ENCODE results near the gene ABTB2. TPM values are rescaled to one million over a fixed set of nuclear protein-coding genes. Genes with fewer than 3 reads are reported as not detected.

The ABTB2 gene
- total RNA-seq, 1 experiment from 2014 or later, result 1.2 TPM

GRCh38 chr11:34360046-34360445, 2.2 kb upstream of the ABTB2 start:
- no peak for DNase-seq (ENCODE audit: low spot score)

- DNase-seq (ENCODE audit: low spot score), result no peak
Observed at GRCh38 chr11:34359548-34359891, 1.7 kb upstream of the ABTB2 start.

- DNase-seq (ENCODE audit: low spot score), result peak; percentile 83
Observed at GRCh38 chr11:34358728-34359547, 1.1 kb upstream of the ABTB2 start.

GRCh38 chr11:34358258-34358727, 483 bp upstream of the ABTB2 start:
- peak; percentile 79 for DNase-seq (ENCODE audit: low spot score)

GRCh38 chr11:34356913-34357700, 703 bp downstream of the ABTB2 start:
- DNase-seq (ENCODE audit: low spot score), result no peak

GRCh38 chr11:34356576-34356912, 1.3 kb downstream of the ABTB2 start:
- DNase-seq (ENCODE audit: low spot score), result no peak

GRCh38 chr11:34356130-34356529, 1.7 kb downstream of the ABTB2 start:
- DNase-seq (ENCODE audit: low spot score), result no peak

- DNase-seq (ENCODE audit: low spot score), result no peak
Observed at GRCh38 chr11:34355726-34356125, 2.1 kb downstream of the ABTB2 start.

- no peak for DNase-seq (ENCODE audit: low spot score)
Observed at GRCh38 chr11:34354782-34355181, 3.0 kb downstream of the ABTB2 start.

- DNase-seq (ENCODE audit: low spot score), result no peak
Observed at GRCh38 chr11:34353881-34354280, 3.9 kb downstream of the ABTB2 start.

- no peak for DNase-seq (ENCODE audit: low spot score)
Observed at GRCh38 chr11:34351687-34352469, 5.9 kb downstream of the ABTB2 start.

GRCh38 chr11:34351051-34351450, 6.8 kb downstream of the ABTB2 start:
- DNase-seq (ENCODE audit: low spot score), result no peak

GRCh38 chr11:34349882-34350281, 7.9 kb downstream of the ABTB2 start:
- DNase-seq (ENCODE audit: low spot score), result no peak

- DNase-seq (ENCODE audit: low spot score), result peak; percentile 74
Observed at GRCh38 chr11:34348919-34349318, 8.9 kb downstream of the ABTB2 start.

GRCh38 chr11:34348096-34348495, 9.7 kb downstream of the ABTB2 start:
- DNase-seq (ENCODE audit: low spot score), result no peak

- DNase-seq (ENCODE audit: low spot score), result no peak
Observed at GRCh38 chr11:34346551-34346950, 11.3 kb downstream of the ABTB2 start.

- DNase-seq (ENCODE audit: low spot score), result no peak
Observed at GRCh38 chr11:34345991-34346480, 11.8 kb downstream of the ABTB2 start.

- no peak for DNase-seq (ENCODE audit: low spot score)
Observed at GRCh38 chr11:34345540-34345876, 12.3 kb downstream of the ABTB2 start.

- DNase-seq (ENCODE audit: low spot score), result peak; percentile 86
Observed at GRCh38 chr11:34344768-34345539, 12.9 kb downstream of the ABTB2 start.

- no peak for DNase-seq (ENCODE audit: low spot score)
Observed at GRCh38 chr11:34344410-34344767, 13.4 kb downstream of the ABTB2 start.

- no peak for DNase-seq (ENCODE audit: low spot score)
Observed at GRCh38 chr11:34343686-34344085, 14.1 kb downstream of the ABTB2 start.

GRCh38 chr11:34343153-34343552, 14.7 kb downstream of the ABTB2 start:
- peak; percentile 89 for DNase-seq (ENCODE audit: low spot score)
